SK-N-MC (cell line): ENCODE results near the gene USP32.

Source experiments
- FOXP2 ChIP-seq: optimal IDR thresholded peaks from 2 replicates; pipeline ENCODE3; 2011; ENCODE audit warnings: mild to moderate bottlenecking, moderate library complexity; ENCODE audit not compliant: insufficient read depth; ENCODE audit errors: extremely low read length, control extremely low read depth
- POLR2AphosphoS5 ChIP-seq: IDR thresholded peaks from 2 replicates; pipeline ENCODE4 v1.6.1; 2012; ENCODE audit warnings: mild to moderate bottlenecking, low read depth, low read length, borderline replicate concordance

- no peak for TF ChIP-seq POLR2AphosphoS5
- TF ChIP-seq FOXP2: no peak
Observed at GRCh38 chr17:60165223-60165622, 226.7 kb downstream of the USP32 start.
